GM23248 (cell line): ENCODE measurements around the gene ZNG1A. TPM values are rescaled to one million over a fixed set of nuclear protein-coding genes. Genes with fewer than 3 reads are reported as not detected.
"Not testable (repeated sequence)": the region's sequence is repeated elsewhere in the genome, so short reads cannot be mapped to it uniquely, and the experiment has no call there.

Experiments used
- DNase-seq: peaks from one replicate; pipeline ENCODE4 v3.0.0-alpha.2; 2015
- H2AFZ ChIP-seq: fragments of 200-600 bp; sonication (generic); 2 replicates; pipeline ENCODE4 v1.6.1; 2016; ENCODE audit warnings: antibody characterized with exemption
- H3F3A ChIP-seq: fragments of 200-600 bp; sonication (generic); 2 replicates; pipeline ENCODE4 v1.6.1; 2016; ENCODE audit warnings: mild to moderate bottlenecking, antibody characterized with exemption, mixed run types; ENCODE audit not compliant: insufficient read depth
- H3K27ac ChIP-seq: fragments of 200-600 bp; sonication (generic); 2 replicates; pipeline ENCODE4 v1.5.1; 2016; ENCODE audit warnings: mild to moderate bottlenecking
- H3K27me3 ChIP-seq: fragments of 200-600 bp; sonication (generic); replicated peaks from 2 replicates; pipeline ENCODE4 v1.6.1; 2016; ENCODE audit warnings: mild to moderate bottlenecking; ENCODE audit not compliant: insufficient read depth
- H3K36me3 ChIP-seq: fragments of 200-600 bp; sonication (generic); 2 replicates; pipeline ENCODE4 v1.6.1; 2016; ENCODE audit warnings: low read depth, mild to moderate bottlenecking
- H3K4me1 ChIP-seq: fragments of 200-600 bp; sonication (generic); 2 replicates; pipeline ENCODE4 v1.6.1; 2016; ENCODE audit warnings: mild to moderate bottlenecking; ENCODE audit not compliant: insufficient read depth
- H3K4me2 ChIP-seq: fragments of 200-600 bp; sonication (generic); one replicate; pipeline ENCODE4 v1.6.1; 2016; ENCODE audit warnings: mild to moderate bottlenecking; ENCODE audit not compliant: unreplicated experiment
- H3K4me3 ChIP-seq: fragments of 200-600 bp; sonication (generic); 2 replicates; pipeline ENCODE4 v1.5.1; 2016; ENCODE audit warnings: mild to moderate bottlenecking
- H3K79me2 ChIP-seq: fragments of 200-600 bp; sonication (generic); 2 replicates; pipeline ENCODE4 v1.6.1; 2016; ENCODE audit warnings: mild to moderate bottlenecking; ENCODE audit not compliant: insufficient read depth
- H3K9ac ChIP-seq: fragments of 200-600 bp; sonication (generic); 2 replicates; pipeline ENCODE4 v1.6.1; 2016; ENCODE audit warnings: mild to moderate bottlenecking
- H3K9me2 ChIP-seq: fragments of 200-600 bp; sonication (generic); 2 replicates; pipeline ENCODE4 v1.6.1; 2016; ENCODE audit warnings: mixed run types, mild to moderate bottlenecking, moderate library complexity; ENCODE audit not compliant: insufficient read depth
- H3K9me3 ChIP-seq: fragments of 200-600 bp; sonication (generic); one replicate; pipeline ENCODE4 v1.6.1; 2017; ENCODE audit warnings: low read depth
- H4K20me1 ChIP-seq: fragments of 200-600 bp; sonication (generic); 2 replicates; pipeline ENCODE4 v1.6.0; 2016; ENCODE audit not compliant: insufficient read depth
- EZH2 ChIP-seq: fragments of 200-600 bp; sonication (generic); IDR thresholded peaks from 2 replicates; pipeline ENCODE4 v1.6.1; 2018; ENCODE audit warnings: antibody characterized with exemption, mild to moderate bottlenecking; ENCODE audit not compliant: insufficient read depth, poor library complexity, severe bottlenecking
- EZH2phosphoT487 ChIP-seq: fragments of 200-600 bp; sonication (generic); IDR thresholded peaks from 2 replicates; pipeline ENCODE4 v1.6.1; 2018; ENCODE audit warnings: antibody characterized with exemption, moderate library complexity, mild to moderate bottlenecking, low read depth; ENCODE audit not compliant: insufficient read depth
- whole genome bisulfite sequencing, 2 experiments: methylation state at CpG; one replicate each; pipeline ENCODE4 v1.1.6; 2015 to 2017; ENCODE audit warnings: low lambda C conversion rate in 2 of 2, low coverage in 1 of 2; ENCODE audit errors: missing lambda C conversion rate in 2 of 2; 5-methylcytosine and 5-hydroxymethylcytosine counted together
- in situ Hi-C: fragments of 300-500 bp; cut with MboI; formaldehyde crosslinking; loops from 2 replicates; pipeline ENCODE4 v1.15.0; 2020
- polyA plus RNA-seq: library from polyadenylated mRNA; unstranded; fragments of >200 nt; fragmentation: Nextera tagmentation; extraction: Ambion mirVana; gene quantifications from 2 replicates; pipeline ENCODE4 v1.2.1, GENCODE V29; 2016
- total RNA-seq: library from RNA; depleted of rRNA; stranded (reverse); fragments of >200 nt; shearing (Covaris generic); gene quantifications from 2 replicates; pipeline ENCODE4 v1.2.3, GENCODE V29; 2014; rRNA removed

Gene ZNG1A
- total RNA-seq (34.4 and 45.3 TPM in 2 replicates), polyA plus RNA-seq (78.9 and 79.8 TPM in 2 replicates)

DNA sequence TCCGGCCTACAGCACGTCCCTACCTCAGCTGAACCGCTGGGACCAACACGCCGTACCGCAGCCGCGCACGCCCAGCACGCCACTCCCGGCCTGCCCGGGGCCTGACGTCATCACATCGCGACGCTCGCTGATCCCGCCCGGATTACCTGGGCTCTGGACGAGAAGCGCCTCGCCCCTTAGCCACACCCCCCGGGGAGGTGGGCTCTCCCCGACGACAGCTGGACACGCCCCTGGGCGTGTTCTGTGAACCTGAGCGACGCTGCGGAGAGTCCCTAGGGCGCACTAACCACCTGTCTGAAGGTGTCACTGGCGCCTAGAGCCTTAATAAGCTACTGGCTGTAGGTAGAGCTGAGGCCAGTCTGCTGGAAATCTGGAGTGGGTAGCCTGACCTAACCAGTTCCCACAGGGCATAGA lies at the start of gene ZNG1A:
Gene ZNG1A, minus strand, starts transcription at position 87 of the 414 bp plus-strand sequence. CDS start 87 bp downstream, outside the sequence.
- Histone ChIP-seq H3K4me3 (peak within 1 kb of the TSS; percentile 95), H3K4me2 (peak within 1 kb of the TSS; percentile 93), H3K9ac (peak within 1 kb of the TSS; percentile 71), H2AFZ (peak within 1 kb of the TSS; percentile 99)
- H3K79me2 ChIP-seq, H3K36me3 ChIP-seq, H3K27me3 ChIP-seq, H3K27ac ChIP-seq, H3K9me2 ChIP-seq, H4K20me1 ChIP-seq, H3K4me1 ChIP-seq, H3F3A ChIP-seq, H3K9me3 ChIP-seq, in situ Hi-C loops: not testable (repeated sequence)
- peak; percentile 59 for DNase-seq
- WGBS, 2 experiments = 0 to 1% methylated on average over 7 to 14 of the region's 32 CpGs

DNA sequence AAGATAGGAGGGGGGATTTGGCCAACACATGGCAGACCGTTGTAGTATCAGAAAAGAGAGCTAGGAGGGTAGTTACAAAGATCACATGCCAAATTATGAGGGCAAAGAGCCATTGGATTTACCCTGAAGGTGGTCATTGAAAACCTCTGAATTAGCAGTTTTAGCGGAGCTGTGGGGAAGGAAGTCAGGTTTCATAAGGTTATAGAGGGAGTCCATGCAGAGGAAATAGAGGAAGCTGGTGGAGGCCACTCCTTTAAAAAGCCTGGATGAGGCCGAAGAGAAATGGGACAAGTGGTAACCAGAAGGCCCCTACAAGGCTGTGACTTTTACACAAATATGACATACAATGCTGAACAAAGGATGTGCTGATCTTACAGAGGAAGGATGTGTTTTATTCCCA lies 49.0 kb upstream of the ZNG1A start:
- TF ChIP-seq EZH2 (no peak), EZH2phosphoT487 (no peak)
- Histone ChIP-seq H3K27me3 (no peaks in the 10 kb centered on the region), H3K9me2 (no peaks in the 10 kb centered on the region), H4K20me1 (no peaks in the 10 kb centered on the region), H3K9me3 (no peaks in the 10 kb centered on the region), H3K27ac (no peak overlapping the region), H3K4me1 (no peaks in the 10 kb centered on the region), H3K4me3 (no peak overlapping the region), H3K79me2 (no peaks in the 10 kb centered on the region), H3K4me2 (no peak overlapping the region), H3F3A (no peaks in the 10 kb centered on the region), H3K9ac (no peak overlapping the region), H3K36me3 (no peaks in the 10 kb centered on the region), H2AFZ (no peak overlapping the region)
- in situ Hi-C loops = no loop called here
- DNase-seq = no peak
- 39% methylated on average over 3 of the region's 3 CpGs for WGBS, 2 experiments

DNA sequence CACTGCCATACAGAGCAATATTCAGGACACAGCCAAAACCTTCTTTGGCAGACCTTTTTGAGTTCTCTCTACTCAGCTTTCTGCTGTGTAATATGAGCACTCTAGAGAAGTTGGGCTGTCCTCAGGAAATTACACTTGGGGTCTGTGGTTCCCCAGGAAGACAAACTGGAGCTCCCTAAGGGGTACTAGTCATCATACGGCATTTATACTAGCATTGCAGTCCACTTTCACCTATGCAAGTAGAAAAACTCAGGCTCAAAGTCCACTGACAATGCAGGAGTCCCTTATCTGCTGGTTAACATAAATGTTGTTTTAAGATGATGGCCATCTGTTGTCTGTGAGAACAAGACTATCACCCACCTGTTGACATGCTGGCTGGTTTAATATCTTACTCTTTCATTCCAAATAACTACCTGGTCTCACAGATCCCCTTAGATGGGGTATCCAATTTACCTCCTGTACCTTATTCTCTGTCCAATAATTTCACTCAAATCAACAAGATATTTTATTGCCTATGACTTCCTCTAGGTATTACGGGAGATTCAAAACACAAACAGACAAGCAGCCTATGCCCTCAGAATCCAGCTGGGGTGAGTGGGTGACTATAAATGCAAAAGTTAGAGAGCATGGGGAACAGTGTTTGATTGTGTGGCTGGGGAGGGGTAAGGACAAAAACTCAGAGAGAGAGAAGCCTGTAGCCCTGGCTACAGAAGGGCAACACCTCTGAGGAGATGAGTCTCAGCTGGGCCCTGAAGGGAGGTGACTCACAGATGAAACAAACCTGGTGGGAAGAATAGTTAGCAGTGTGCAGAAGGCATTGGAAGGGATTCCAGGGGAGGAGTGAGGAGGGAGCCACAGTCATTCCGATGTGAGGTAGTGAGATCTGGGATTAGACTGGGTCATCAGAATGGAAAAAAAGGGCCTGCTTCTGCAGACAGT lies 46.0 kb upstream of the ZNG1A start:
- H2AFZ ChIP-seq = no peak overlapping the region
- H3K36me3 ChIP-seq = no peaks in the 10 kb centered on the region
- no peak overlapping the region for H3K4me3 ChIP-seq
- H3K27me3 ChIP-seq = no peaks in the 10 kb centered on the region
- H3K4me1 ChIP-seq = no peaks in the 10 kb centered on the region
- H3K4me2 ChIP-seq = no peak overlapping the region
- no peaks in the 10 kb centered on the region for H3K9me2 ChIP-seq
- TF ChIP-seq EZH2phosphoT487 (no peak), EZH2 (no peak)
- no peaks in the 10 kb centered on the region for H4K20me1 ChIP-seq
- H3K27ac ChIP-seq = no peak overlapping the region
- whole genome bisulfite sequencing, 2 experiments = 40 to 48% methylated on average over 3 of the region's 3 CpGs
- no peaks in the 10 kb centered on the region for H3F3A ChIP-seq
- H3K79me2 ChIP-seq = no peaks in the 10 kb centered on the region
- no peak overlapping the region for H3K9ac ChIP-seq
- DNase-seq = peak; percentile 26
- no peaks in the 10 kb centered on the region for H3K9me3 ChIP-seq
- in situ Hi-C loops = no loop called here

DNA sequence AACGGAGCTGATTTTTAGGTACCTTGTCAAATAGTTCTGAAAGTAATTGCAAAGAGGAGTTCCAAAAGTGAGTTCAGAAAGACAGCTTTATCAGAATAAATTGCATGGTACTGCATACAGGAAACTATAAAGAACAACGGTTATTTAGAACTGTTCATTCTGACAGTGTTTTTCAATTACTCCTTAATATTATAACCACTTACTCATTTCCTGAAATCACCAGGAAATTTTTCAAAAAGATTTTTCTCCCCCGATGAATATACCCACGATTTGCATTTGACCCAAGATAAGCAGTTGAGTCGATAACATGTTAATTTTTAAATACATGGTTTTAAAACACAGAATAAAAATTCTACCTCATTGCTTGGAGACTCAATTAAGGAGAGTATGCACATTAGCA lies 45.2 kb upstream of the ZNG1A start:
- H3K4me1 ChIP-seq = no peaks in the 10 kb centered on the region
- H3K9ac ChIP-seq = no peak overlapping the region
- no peaks in the 10 kb centered on the region for H3F3A ChIP-seq
- TF ChIP-seq EZH2phosphoT487 (no peak), EZH2 (no peak)
- H3K79me2 ChIP-seq = no peaks in the 10 kb centered on the region
- H3K27me3 ChIP-seq = no peaks in the 10 kb centered on the region
- H4K20me1 ChIP-seq = no peaks in the 10 kb centered on the region
- no peak overlapping the region for H3K4me2 ChIP-seq
- no peaks in the 10 kb centered on the region for H3K9me2 ChIP-seq
- in situ Hi-C loops = no loop called here
- no peaks in the 10 kb centered on the region for H3K36me3 ChIP-seq
- no peak overlapping the region for H3K4me3 ChIP-seq
- no peak overlapping the region for H2AFZ ChIP-seq
- H3K9me3 ChIP-seq = no peaks in the 10 kb centered on the region
- 37 to 47% methylated on average over 5 of the region's 5 CpGs for WGBS, 2 experiments
- DNase-seq = no peak
- no peak overlapping the region for H3K27ac ChIP-seq
